Cardiac muscle cell (in vitro differentiated cells and primary cell): ENCODE measurements around the gene DOCK1. TPM values are rescaled to one million over a fixed set of nuclear protein-coding genes. Genes with fewer than 3 reads are reported as not detected.
"Not testable (repeated sequence)": the region's sequence is repeated elsewhere in the genome, so short reads cannot be mapped to it uniquely, and the experiment has no call there.

Experiments used
- DNase-seq, 2 donors: peaks; one replicate each; pipeline versions ENCODE4 v3.0.0 to v3.0.0-alpha.2; 2010 to 2017; ENCODE audit warnings: low read depth in 1 of 2, low spot score in 1 of 2
- H3K27ac ChIP-seq: fragments of 200-600 bp; sonication (generic); 2 replicates; pipeline ENCODE4 v1.5.1; 2016
- H3K27me3 ChIP-seq: fragments of 200-600 bp; sonication (generic); 2 replicates; pipeline ENCODE4 v1.6.0; 2016; ENCODE audit warnings: control low read depth
- H3K36me3 ChIP-seq: fragments of 200-600 bp; sonication (generic); 2 replicates; pipeline ENCODE4 v1.5.1; 2016; ENCODE audit warnings: control low read depth
- H3K4me1 ChIP-seq: fragments of 200-600 bp; sonication (generic); 2 replicates; pipeline ENCODE4 v1.8.1; 2017; ENCODE audit warnings: low read depth, mild to moderate bottlenecking, mixed run types
- H3K4me3 ChIP-seq: fragments of 200-600 bp; sonication (generic); 2 replicates; pipeline ENCODE4 v1.5.1; 2016; ENCODE audit warnings: mild to moderate bottlenecking
- H3K9me3 ChIP-seq: fragments of 200-600 bp; sonication (generic); 2 replicates; pipeline ENCODE4 v1.5.1; 2017; ENCODE audit warnings: low read depth, mild to moderate bottlenecking, control low read depth
- polyA plus RNA-seq: library from polyadenylated mRNA; unstranded; fragments of >200 nt; fragmentation: Nextera tagmentation; extraction: Ambion mirVana; gene quantifications from 2 replicates; pipeline ENCODE4 v1.2.1, GENCODE V29; 2016
- total RNA-seq: library from RNA; depleted of rRNA; stranded (reverse); fragments of >200 nt; gene quantifications from 2 replicates; pipeline ENCODE4 v1.2.3, GENCODE V29; 2016
- TF ChIP-seq, protein P1 (sequence below): IDR thresholded peaks from 2 replicates; pipeline ENCODE4 v1.5.1; 2012; ENCODE audit warnings: low read depth, mild to moderate bottlenecking, low read length

DOCK1 gene
- total and polyA plus RNA-seq, 2 experiments from 2014 or later = 15.0 to 30.6 TPM

DNA sequence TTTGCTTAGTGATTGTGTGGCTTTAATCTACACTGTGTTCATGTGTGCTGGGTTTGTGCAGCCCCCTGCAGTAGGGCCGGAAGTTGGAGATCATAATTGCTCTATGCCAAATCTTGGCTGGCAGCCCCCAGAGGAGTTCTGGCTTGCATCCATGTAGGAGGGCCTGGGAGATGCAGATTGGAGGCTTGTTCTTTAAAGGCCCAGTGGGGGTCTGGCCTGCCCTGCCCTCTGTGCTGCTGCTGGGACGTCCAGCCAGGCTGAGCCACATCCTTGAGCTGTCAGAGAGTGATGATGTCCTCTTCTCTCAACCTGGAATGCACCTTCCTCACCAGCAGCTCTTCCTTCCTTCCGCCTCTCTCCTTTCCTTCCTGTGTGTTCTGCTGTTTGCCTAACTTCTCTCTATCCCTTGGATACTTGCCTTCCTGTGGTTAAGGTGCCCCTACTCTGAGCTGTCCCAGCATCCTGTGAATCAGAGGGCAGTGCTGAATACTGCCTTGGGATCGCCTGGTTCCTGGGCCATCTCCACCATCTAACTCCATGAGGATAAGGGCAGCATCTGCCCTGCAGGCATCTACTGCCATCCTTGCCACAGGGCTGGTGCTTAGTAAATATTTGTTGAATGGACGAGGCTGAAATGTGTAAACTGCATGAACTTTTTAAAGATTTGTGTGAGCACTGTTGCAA lies 30.2 kb downstream of the DOCK1 start:
- no peaks in the 10 kb centered on the region for H3K4me1 ChIP-seq
- no peaks in the 10 kb centered on the region for H3K9me3 ChIP-seq
- TF ChIP-seq, protein P1, sequence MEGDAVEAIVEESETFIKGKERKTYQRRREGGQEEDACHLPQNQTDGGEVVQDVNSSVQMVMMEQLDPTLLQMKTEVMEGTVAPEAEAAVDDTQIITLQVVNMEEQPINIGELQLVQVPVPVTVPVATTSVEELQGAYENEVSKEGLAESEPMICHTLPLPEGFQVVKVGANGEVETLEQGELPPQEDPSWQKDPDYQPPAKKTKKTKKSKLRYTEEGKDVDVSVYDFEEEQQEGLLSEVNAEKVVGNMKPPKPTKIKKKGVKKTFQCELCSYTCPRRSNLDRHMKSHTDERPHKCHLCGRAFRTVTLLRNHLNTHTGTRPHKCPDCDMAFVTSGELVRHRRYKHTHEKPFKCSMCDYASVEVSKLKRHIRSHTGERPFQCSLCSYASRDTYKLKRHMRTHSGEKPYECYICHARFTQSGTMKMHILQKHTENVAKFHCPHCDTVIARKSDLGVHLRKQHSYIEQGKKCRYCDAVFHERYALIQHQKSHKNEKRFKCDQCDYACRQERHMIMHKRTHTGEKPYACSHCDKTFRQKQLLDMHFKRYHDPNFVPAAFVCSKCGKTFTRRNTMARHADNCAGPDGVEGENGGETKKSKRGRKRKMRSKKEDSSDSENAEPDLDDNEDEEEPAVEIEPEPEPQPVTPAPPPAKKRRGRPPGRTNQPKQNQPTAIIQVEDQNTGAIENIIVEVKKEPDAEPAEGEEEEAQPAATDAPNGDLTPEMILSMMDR = no peak
- no peak overlapping the region for H3K27ac ChIP-seq
- peak in 1 of 2 donors; percentile 34 for DNase-seq
- H3K36me3 ChIP-seq = no peaks in the 10 kb centered on the region
- no peak overlapping the region for H3K4me3 ChIP-seq
- H3K27me3 ChIP-seq = no peaks in the 10 kb centered on the region

DNA sequence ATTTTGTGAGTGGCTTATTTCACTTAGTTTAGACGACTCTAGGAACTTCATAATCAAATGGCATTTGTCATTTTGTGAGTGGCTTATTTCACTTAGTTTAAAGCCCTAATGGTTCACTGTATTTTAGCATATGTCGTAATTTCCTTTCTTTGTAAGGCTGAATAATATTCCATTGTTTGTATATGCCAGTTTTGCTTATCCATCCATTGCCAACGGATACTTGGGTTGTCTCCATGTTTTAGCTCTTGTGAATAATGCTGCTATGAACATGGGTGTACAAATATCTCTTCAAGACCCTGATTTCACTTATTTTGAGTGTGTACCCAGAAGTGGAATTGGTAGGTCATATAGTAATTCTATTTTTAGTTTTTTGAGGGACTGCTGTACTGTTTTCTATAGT lies 31.8 kb downstream of the DOCK1 start:
- H3K4me1 ChIP-seq = no peaks in the 10 kb centered on the region
- H3K27me3 ChIP-seq = no peaks in the 10 kb centered on the region
- no peaks in the 10 kb centered on the region for H3K9me3 ChIP-seq
- no peak overlapping the region for H3K4me3 ChIP-seq
- TF ChIP-seq, protein P1 = no peak
- no peaks in the 10 kb centered on the region for H3K36me3 ChIP-seq
- DNase-seq = no peak
- no peak overlapping the region for H3K27ac ChIP-seq

DNA sequence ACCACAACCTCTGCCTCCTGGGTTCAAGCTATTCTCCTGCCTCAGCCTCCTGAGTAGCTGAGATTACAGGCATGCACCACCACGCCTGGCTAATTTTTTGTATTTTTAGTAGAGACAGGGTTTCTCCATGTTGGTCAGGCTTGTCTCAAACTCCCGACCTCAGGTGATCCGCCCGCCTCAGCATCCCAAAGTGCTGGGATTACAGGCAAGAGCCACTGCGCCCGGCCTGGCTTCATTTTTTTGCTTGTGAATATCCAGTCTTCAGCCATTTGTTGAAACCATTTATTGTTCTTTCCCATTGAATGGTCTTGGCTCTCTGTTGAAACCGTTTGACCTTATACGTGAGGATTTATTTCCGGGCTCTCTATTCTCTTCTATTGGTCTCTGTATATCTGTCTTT lies 32.9 kb downstream of the DOCK1 start:
- not testable (repeated sequence) for H3K4me3 ChIP-seq, DNase-seq, H3K36me3 ChIP-seq, H3K27me3 ChIP-seq, H3K27ac ChIP-seq, H3K4me1 ChIP-seq, H3K9me3 ChIP-seq

DNA sequence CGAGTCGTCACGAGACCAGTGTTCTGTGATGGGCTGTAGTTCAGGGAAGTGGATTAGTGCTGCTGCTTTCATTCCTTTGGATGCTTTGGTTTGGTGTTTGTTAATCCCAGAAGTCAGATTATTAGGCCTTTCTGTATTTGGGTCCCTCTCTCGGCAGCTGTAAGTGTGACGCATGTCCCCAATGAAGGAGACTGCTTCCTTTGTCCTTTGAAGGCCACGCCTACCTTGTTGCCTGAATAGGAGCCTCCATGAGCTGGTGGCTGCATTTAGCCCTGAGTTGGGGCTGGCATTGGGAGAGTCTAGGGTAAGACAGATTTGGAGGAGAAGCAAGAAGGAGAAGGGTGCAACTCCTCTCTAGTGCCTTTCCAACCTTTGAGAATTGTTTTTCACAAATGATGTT lies 34.5 kb downstream of the DOCK1 start:
- no peak for DNase-seq
- H3K4me1 ChIP-seq = no peaks in the 10 kb centered on the region
- TF ChIP-seq, protein P1 = no peak
- no peak overlapping the region for H3K27ac ChIP-seq
- no peak overlapping the region for H3K4me3 ChIP-seq
- no peaks in the 10 kb centered on the region for H3K27me3 ChIP-seq
- H3K9me3 ChIP-seq = no peaks in the 10 kb centered on the region
- no peaks in the 10 kb centered on the region for H3K36me3 ChIP-seq

DNA sequence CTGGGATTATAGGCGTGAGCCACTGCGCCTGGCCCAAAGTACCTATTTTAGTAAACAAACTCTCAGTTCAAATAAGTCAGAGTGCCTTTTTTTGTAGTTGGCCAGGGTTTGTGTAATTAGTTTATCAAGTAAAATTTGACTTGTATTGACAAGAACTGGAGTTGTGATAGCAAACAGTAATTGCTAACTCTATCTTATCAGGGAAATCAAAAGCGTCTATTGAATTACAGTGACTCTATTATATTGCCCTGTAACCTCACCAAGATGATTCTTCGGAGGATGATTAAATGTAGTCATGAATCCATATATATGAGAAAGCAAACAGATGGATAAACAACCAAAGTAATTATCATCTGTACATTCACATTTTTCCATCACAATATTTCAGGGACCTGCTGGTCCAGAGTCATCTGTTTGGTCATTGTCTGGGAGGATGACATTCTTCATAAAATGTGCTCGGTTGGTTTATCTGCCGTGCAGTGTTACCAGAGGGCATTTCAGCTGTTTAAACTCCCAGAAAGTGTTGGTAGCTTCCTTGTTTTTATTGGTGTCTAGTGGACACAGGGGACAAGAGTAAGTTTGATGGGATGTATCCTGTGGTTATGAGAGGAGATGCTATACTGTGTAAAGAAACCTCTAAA lies 35.6 kb downstream of the DOCK1 start:
- H3K36me3 ChIP-seq = no peaks in the 10 kb centered on the region

DNA sequence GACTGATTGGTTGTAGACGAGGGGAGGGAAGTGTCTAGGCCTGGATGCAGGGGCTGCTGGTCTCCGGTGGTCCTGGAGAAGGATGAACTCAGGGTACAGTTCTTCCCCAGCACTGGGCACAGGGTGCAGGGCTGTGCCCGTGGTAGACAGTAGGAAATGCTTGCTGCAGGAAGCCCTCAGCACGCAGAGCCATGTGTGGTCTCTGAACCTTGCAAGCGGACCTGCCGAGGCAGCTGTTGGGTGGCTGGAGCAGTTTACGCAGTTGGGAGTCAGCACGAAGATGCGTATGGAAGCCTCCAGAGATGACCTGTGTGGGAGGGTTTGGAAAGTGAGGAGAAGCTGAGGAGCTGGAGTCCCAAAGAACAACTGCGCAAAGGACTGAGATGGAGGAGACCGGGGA lies 39.0 kb downstream of the DOCK1 start:
- Histone ChIP-seq H3K27ac (no peak overlapping the region), H3K4me3 (no peak overlapping the region), H3K4me1 (no peaks in the 10 kb centered on the region), H3K27me3 (no peaks in the 10 kb centered on the region), H3K9me3 (no peaks in the 10 kb centered on the region), H3K36me3 (no peaks in the 10 kb centered on the region)
- TF ChIP-seq, protein P1 = no peak
- DNase-seq = no peak

More for the DNA sequence above, 35.6 kb downstream of the DOCK1 start:
- Histone ChIP-seq H3K4me3 (no peak overlapping the region), H3K9me3 (no peaks in the 10 kb centered on the region), H3K27ac (no peak overlapping the region), H3K27me3 (no peaks in the 10 kb centered on the region), H3K4me1 (no peaks in the 10 kb centered on the region)
- no peak for DNase-seq
- TF ChIP-seq, protein P1 = no peak
